Measurements from ENCODE around the gene ARHGAP26. TPM values are rescaled to one million over a fixed set of nuclear protein-coding genes. Genes with fewer than 3 reads are reported as not detected.
A peak's percentile ranks its signal among the peaks of the same experiment; 100 is the strongest.

Gene ARHGAP26
- total and polyA plus RNA-seq, 2 donors (not counting 3 experiments of a cell fraction or from before 2014, with no cell fraction given), result 3.1 to 16.2 TPM

GRCh38 chr5:142821733-142822487, 51.7 kb downstream of the ARHGAP26 start:
- peak overlapping the region; percentile 20 for H3K4me2 ChIP-seq (ENCODE audit: insufficient read depth, low read length)
- no peak overlapping the region for H3K27ac ChIP-seq (ENCODE audit: insufficient read depth, low read depth, low read length)
- dilution Hi-C loops (cut with MboI; ENCODE audit: extremely low pct_ligation_motif_present, low sequenced_read_pairs), result no loop called here
- TF ChIP-seq FOS (IDR thresholded peaks at IDR 0.05; ENCODE audit: borderline replicate concordance, insufficient read depth, low read length), result peak; percentile 99
- peak; percentile 48 for TF ChIP-seq GATA2 (IDR thresholded peaks at IDR 0.05; ENCODE audit: insufficient read depth, insufficient read length, low read depth, low read length)
- peak; percentile 94 for TF ChIP-seq JUN (IDR thresholded peaks at IDR 0.05; ENCODE audit: borderline replicate concordance, insufficient read depth, insufficient read length, low read depth)
- no peak for TF ChIP-seq CTCF (IDR thresholded peaks at IDR 0.05; ENCODE audit: extremely low read depth in 1 of 2, insufficient read depth in 1 of 2, low read depth in 1 of 2, low read length in 2 of 2)
- intact Hi-C loops (cut with micrococcal nuclease), result no loop called here
- no peaks in the 10 kb centered on the region for H3K27me3 ChIP-seq (ENCODE audit: control insufficient read depth in 2 of 2, insufficient read depth in 2 of 2, low read length in 2 of 2)
- H3K79me2 ChIP-seq (ENCODE audit: control insufficient read depth, insufficient read depth, low read length), result no peaks in the 10 kb centered on the region
- H3K9ac ChIP-seq (replicated peaks; ENCODE audit: extremely low read depth, insufficient read depth, low read length), result no peak overlapping the region
- POLR2A ChIA-PET, result no interaction called here
- CTCF ChIA-PET, result interaction anchor here (0.9 to 2.2 kb wide), 6 partner anchors 45 to 109 kb away, joined by 4 to 6 read pairs (median 5); no protein-coding TSS in a partner anchor
- H3K36me3 ChIP-seq (ENCODE audit: control insufficient read depth in 2 of 2, extremely low read depth in 1 of 2, insufficient read depth in 2 of 2, low read length in 2 of 2), result no peaks in the 10 kb centered on the region
- H3K4me1 ChIP-seq (ENCODE audit: control insufficient read depth, extremely low read depth, insufficient read depth, low read length), result peaks cover 39% of the 10 kb centered on the region
- no peak overlapping the region for H3K4me3 ChIP-seq (replicated peaks in 1 of 3; ENCODE audit: insufficient read depth in 1 of 3, low read depth in 1 of 3, low read length in 3 of 3)
- no peaks in the 10 kb centered on the region for H3K9me3 ChIP-seq (replicated peaks; ENCODE audit: control insufficient read depth, insufficient read depth, low read length)
- DNase-seq (ENCODE audit: low read depth, low spot score), result peak; percentile 77
- no TSS peak for BruUV-seq (replicated peaks)
- H4K20me1 ChIP-seq (replicated peaks; ENCODE audit: control insufficient read depth, extremely low read depth, insufficient read depth, low read length), result no peaks in the 10 kb centered on the region
- H2AFZ ChIP-seq (ENCODE audit: low read depth, low read length), result no peak overlapping the region
- peak; percentile 90 for FAIRE-seq
- H3K9me1 ChIP-seq (replicated peaks; ENCODE audit: control insufficient read depth, extremely low read depth, insufficient read depth, low read length), result no peaks in the 10 kb centered on the region
